Measurements from ENCODE around the gene CD79A.
"Not testable (repeated sequence)": the region's sequence is repeated elsewhere in the genome, so short reads cannot be mapped to it uniquely, and the experiment has no call there.

The CD79A gene

DNA sequence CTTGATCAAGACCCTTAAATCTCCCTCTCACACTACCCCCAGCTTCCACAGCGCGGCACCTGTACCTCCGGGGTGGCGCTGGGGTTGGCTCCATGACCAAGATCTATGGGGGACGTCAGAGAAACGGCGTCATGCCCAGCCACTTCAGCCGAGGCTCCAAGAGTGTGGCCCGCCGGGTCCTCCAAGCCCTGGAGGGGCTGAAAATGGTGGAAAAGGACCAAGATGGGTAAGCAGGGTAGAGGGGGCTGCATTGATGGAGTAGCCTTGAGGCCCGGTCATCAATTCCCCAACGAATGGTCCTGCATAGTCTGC, 8.1 kb upstream of the CD79A start:
- in situ Hi-C loops (cut with MboI; ENCODE audit: low sequenced_read_pairs, unreplicated experiment) = no loop called here
- DNase-seq (ENCODE audit: low spot score) = no peak
- TF ChIP-seq, protein P1, sequence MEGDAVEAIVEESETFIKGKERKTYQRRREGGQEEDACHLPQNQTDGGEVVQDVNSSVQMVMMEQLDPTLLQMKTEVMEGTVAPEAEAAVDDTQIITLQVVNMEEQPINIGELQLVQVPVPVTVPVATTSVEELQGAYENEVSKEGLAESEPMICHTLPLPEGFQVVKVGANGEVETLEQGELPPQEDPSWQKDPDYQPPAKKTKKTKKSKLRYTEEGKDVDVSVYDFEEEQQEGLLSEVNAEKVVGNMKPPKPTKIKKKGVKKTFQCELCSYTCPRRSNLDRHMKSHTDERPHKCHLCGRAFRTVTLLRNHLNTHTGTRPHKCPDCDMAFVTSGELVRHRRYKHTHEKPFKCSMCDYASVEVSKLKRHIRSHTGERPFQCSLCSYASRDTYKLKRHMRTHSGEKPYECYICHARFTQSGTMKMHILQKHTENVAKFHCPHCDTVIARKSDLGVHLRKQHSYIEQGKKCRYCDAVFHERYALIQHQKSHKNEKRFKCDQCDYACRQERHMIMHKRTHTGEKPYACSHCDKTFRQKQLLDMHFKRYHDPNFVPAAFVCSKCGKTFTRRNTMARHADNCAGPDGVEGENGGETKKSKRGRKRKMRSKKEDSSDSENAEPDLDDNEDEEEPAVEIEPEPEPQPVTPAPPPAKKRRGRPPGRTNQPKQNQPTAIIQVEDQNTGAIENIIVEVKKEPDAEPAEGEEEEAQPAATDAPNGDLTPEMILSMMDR (IDR thresholded peaks at IDR 0.05; ENCODE audit: borderline replicate concordance, control extremely low read depth, extremely low read depth, insufficient read depth, missing control alignments) = no peak

DNA sequence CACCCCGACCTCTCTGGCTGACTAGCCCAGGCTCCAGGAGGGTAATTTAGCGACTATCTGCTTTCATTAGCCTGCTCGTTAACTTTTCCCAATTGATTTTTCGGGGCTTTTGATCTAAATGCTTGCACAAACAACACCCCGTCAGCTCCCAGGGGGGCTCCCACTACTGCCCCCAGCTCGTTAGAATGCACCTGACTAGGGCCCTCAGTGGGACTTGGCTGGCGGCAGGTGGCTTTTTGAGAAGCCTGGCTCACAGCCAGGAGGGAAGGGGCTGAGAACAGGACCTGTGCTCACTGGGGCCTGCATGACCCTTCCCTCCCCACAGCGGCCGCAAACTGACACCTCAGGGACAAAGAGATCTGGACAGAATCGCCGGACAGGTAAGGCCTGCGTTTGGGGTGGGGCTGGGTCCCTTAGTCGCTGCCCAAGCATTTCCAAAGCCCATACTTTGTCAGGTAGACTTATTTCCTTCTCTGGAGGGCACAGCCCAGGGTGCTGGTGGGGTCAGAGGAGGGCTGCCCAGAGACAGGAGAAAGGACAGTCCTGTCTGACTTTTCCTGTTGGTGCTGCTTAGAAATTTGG, 7.6 kb upstream of the CD79A start:
- DNase-seq (ENCODE audit: low spot score) = no peak
- TF ChIP-seq, protein P1 (IDR thresholded peaks at IDR 0.05; ENCODE audit: borderline replicate concordance, control extremely low read depth, extremely low read depth, insufficient read depth, missing control alignments) = no peak
- in situ Hi-C loops (cut with MboI; ENCODE audit: low sequenced_read_pairs, unreplicated experiment) = no loop called here

DNA sequence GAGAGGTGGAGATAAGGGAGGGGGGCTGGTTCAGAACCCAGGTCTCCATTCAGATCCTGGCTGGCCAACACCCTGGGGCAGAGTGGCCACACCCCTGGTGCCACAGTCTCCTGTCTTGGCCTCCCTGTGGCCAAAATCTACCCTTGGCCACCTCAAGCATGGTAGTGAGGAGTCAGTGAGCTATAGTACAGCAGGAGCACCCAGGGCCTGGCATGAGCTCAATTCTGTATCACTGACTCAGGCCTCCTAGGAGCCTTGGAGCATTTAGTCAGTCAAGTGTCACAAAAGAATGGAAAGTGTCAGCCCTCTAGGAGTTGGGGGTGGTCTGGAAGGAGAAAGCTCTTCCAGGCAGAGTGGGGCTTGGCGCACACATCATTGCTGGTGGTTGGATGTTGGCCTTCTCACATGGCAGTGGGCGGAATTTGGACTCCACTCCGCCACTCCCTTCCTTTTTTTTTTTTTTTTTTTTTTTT, 6.6 kb upstream of the CD79A start:
- in situ Hi-C loops (cut with MboI; ENCODE audit: low sequenced_read_pairs, unreplicated experiment) = no loop called here
- TF ChIP-seq, protein P1 (IDR thresholded peaks at IDR 0.05; ENCODE audit: borderline replicate concordance, control extremely low read depth, extremely low read depth, insufficient read depth, missing control alignments) = no peak
- no peak for DNase-seq (ENCODE audit: low spot score)

DNA sequence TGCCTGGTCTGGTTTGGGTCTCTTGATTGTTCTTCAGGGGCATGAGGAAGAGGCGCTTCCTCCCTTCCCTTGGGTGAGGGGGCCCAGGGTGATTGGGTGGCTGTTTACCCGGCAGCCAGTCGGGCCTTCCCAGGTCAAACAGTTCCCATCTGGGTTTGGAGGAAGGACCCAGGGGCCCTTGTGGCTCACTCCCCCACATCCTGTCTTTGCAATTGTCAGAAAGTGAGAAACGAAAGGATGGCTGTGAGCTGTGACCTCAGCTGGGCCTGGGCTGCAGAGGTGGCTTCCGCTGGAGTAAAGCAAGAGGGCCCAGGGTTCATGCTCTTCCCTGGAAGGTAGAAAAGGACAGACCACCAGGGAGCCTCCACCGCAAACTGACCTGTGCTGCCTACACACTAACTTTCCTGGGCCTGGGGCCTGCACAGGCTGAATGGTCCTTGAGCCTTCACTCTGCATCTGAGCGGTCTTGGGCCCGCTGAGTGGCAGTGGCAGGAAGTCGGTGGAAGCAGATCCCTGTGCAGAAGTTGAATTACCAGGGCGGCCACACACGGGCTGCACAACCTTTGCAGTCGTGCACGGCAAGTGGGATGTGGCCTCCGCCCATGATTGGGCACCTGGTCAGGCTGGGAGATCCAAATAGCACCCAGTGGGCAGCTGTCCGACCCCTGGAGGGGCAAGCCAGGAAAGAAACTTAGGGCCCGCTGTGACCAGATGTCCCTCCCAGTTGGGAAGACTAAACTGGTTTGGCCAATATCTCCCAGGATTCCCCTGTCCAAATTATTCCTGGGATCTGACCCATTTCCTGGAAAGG, 5.3 kb upstream of the CD79A start:
- DNase-seq (ENCODE audit: low spot score) = peak; percentile 85
- TF ChIP-seq, protein P1 (IDR thresholded peaks at IDR 0.05; ENCODE audit: borderline replicate concordance, control extremely low read depth, extremely low read depth, insufficient read depth, missing control alignments) = no peak
- in situ Hi-C loops (cut with MboI; ENCODE audit: low sequenced_read_pairs, unreplicated experiment) = no loop called here

DNA sequence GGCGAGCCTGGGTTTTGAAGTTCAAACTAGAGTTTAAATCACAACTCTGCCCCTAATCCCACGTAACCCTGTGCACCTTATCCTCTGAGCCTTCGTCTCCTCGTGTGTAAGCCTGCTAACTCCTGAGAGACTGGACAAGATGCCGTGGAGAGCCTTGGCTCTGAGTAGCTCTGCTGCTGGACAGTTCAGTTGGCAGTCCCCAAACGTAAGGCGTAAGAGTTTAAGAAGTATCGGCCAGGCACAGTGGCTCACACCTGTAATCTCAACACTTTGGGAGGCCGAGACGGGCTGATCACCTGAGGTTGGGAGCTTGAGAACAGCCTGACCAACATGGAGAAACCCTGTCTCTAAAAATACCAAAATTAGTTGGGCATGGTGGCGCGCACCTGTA, 4.7 kb upstream of the CD79A start:
- in situ Hi-C loops (cut with MboI; ENCODE audit: low sequenced_read_pairs, unreplicated experiment) = no loop called here
- DNase-seq (ENCODE audit: low spot score) = no peak
- TF ChIP-seq, protein P1 (IDR thresholded peaks at IDR 0.05; ENCODE audit: borderline replicate concordance, control extremely low read depth, extremely low read depth, insufficient read depth, missing control alignments) = no peak

DNA sequence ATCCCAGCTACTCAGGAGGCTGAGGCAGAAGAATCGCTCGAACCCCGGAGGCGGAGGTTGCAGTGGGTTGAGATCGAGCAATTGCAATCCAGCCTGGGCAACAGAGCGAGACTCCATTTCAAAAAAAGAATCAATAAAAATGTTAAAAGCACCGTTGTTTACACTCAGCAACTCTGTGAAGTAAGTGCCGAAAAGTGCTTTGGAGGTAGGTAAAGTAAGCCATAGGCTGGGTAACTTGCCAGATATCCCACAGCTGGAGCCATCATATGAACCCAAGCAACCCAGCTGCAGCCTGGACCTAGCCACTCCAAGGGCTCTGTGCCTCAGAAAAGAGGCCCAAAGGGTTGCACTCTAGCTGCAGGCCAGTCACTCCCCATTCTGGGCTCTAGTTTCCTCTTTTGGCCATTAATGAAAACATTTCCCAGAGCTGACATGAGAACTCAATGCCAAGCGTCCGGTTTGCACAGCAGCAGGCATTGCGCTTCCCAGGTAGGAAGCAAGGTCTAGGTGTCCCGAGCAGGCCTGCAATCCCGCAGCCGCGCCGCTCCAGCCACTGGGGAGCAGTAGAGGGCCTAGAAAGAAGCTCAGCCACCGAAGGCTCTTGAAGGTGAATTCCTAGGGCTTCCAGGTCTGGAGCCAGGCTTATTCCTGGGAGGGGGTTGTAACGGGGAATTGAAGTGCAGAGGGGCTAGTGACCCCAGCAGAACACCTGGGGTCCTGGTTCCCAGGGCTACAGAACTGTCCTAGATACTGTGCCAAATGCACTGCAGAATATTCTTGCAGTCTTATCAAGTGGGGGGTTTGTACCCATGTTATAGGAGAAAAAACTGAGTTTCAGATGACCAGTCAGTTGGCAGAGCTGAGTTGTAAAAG, 4.1 kb upstream of the CD79A start:
- in situ Hi-C loops (cut with MboI; ENCODE audit: low sequenced_read_pairs, unreplicated experiment) = no loop called here
- TF ChIP-seq, protein P1 (IDR thresholded peaks at IDR 0.05; ENCODE audit: borderline replicate concordance, control extremely low read depth, extremely low read depth, insufficient read depth, missing control alignments) = peak; percentile 90

DNA sequence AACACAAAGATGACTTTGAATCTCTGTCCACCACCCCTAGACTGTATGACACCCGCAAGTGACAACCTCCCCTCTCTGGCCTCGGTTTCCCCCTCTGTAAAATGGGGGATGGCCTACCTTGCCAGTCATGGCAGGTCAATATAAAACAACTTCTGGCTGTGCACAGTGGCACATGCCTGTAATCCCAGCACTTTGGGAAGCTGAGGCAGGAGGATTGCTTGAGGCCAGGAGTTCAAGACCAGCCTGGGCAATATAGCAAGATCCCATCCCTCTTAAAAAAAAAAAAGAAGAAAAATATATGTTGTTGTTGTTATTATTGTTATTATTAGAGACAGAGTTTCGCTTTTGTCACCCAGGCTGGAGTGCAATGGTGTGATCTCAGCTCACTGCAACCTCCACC, 1.1 kb upstream of the CD79A start:
- in situ Hi-C loops (cut with MboI; ENCODE audit: low sequenced_read_pairs, unreplicated experiment) = not testable (repeated sequence)

More for the DNA sequence above, 4.1 kb upstream of the CD79A start:
- DNase-seq (ENCODE audit: low spot score) = no peak

More for the DNA sequence above, 1.1 kb upstream of the CD79A start:
- DNase-seq (ENCODE audit: low spot score) = not testable (repeated sequence)
